Measurements from ENCODE around the gene CAMSAP1. TPM values are rescaled to one million over a fixed set of nuclear protein-coding genes. Genes with fewer than 3 reads are reported as not detected.
A peak's percentile ranks its signal among the peaks of the same experiment; 100 is the strongest.
"Not testable (repeated sequence)": the region's sequence is repeated elsewhere in the genome, so short reads cannot be mapped to it uniquely, and the experiment has no call there.

Gene CAMSAP1
- total and polyA plus RNA-seq, 10 of the 15 experiments (the other 5 are each of a cell fraction or from before 2014, with no cell fraction given): 1.4 to 24.7 (median 8.0) TPM

DNA sequence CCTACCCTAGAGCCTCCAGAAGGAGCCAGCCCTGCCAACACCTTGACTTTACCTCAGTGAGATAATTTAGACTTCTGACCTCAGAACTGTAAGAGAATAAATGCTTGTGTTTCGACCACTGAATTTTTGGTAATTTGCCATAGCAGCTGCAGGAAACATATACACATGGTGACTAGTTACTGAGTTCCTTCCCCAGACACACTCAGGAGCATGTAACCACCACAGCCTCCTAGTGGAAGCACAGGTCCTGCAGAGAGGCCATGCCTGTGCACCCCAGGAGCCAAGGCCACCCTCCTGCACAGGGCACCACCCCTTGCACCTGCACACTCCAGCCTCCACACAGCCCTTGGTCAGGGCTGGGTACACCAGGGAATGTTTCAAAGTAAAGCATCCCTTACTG is 7.6 kb upstream of the CAMSAP1 start:
- in situ Hi-C loops (cut with MboI): no loop called here
- CTCF ChIA-PET: no interaction called here
- H3K36me3 ChIP-seq (ENCODE audit: control insufficient read depth in 2 of 2, insufficient read depth in 2 of 2, low read length in 1 of 2): peaks cover 2 to 3% of the 10 kb centered on the region in 2 experiments; a peak in 3 of 4 replicates

DNA sequence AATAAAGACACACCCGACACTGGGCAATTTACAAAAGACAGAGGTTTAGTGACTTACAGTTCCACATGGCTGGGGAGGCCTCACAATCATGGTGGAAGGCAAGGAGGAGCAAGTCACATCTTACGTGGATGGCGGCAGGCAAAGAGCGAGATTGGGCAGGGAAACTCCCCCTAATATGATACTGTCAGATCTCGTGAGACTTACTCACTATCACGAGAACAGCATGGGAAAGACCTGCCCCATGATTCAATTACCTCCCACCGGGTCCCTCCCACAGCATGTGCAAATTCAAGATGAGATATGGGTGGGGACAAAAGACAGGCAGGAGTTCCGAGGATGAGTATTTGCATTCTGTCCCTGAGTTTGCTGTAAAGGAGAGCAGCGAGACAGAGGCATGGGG is 3.9 kb upstream of the CAMSAP1 start:
- H4K20me1 ChIP-seq (ENCODE audit: control insufficient read depth, insufficient read depth); H3K4me2 ChIP-seq (ENCODE audit: control insufficient read depth, insufficient read depth); POLR2A ChIA-PET; in situ Hi-C loops (cut with MboI); CTCF ChIA-PET; intact Hi-C loops (cut with micrococcal nuclease; ENCODE audit: unreplicated experiment); H3K27me3 ChIP-seq (replicated peaks in 1 of 2; ENCODE audit: control insufficient read depth in 2 of 2, insufficient read depth in 2 of 2, low read length in 1 of 2); ATAC-seq; H3K36me3 ChIP-seq (ENCODE audit: control insufficient read depth in 2 of 2, insufficient read depth in 2 of 2, low read length in 1 of 2); SMC1A ChIA-PET (ENCODE audit: uncharacterized antibody, unreplicated experiment); DNase-seq (ENCODE audit: low read depth, low spot score); H3K27ac ChIP-seq (ENCODE audit: control insufficient read depth, insufficient read depth); BruUV-seq (replicated peaks); H3K9ac ChIP-seq (ENCODE audit: control insufficient read depth, insufficient read depth, low read length); RAD21 ChIA-PET (ENCODE audit: unreplicated experiment); H3K4me3 ChIP-seq; H2AFZ ChIP-seq (ENCODE audit: control insufficient read depth, low read depth, low read length): not testable (repeated sequence)
- Histone ChIP-seq H3K4me1 (ENCODE audit: control insufficient read depth, insufficient read depth, low read length) (peaks cover 13% of the 10 kb centered on the region), H3K9me3 (replicated peaks; ENCODE audit: control insufficient read depth, insufficient read depth, low read length) (peaks cover 10% of the 10 kb centered on the region), H3K79me2 (ENCODE audit: control insufficient read depth, insufficient read depth, low read length) (peaks cover 15% of the 10 kb centered on the region)
- whole genome bisulfite sequencing (ENCODE audit: insufficient coverage, insufficient replicate concordance, low lambda C conversion rate, missing lambda C conversion rate): 80% methylated on average over 9 of the region's 9 CpGs
- peak; percentile 18 for FAIRE-seq

More for the DNA sequence above, 7.6 kb upstream of the CAMSAP1 start:
- no peaks in the 10 kb centered on the region for H3K27me3 ChIP-seq (replicated peaks in 1 of 2; ENCODE audit: control insufficient read depth in 2 of 2, insufficient read depth in 2 of 2, low read length in 1 of 2)
- ChIA-PET SMC1A (ENCODE audit: uncharacterized antibody, unreplicated experiment) (no interaction called here), RAD21 (ENCODE audit: unreplicated experiment) (no interaction called here), POLR2A (no interaction called here)
- no peaks in the 10 kb centered on the region for H4K20me1 ChIP-seq (ENCODE audit: control insufficient read depth, insufficient read depth)
- peaks cover 12% of the 10 kb centered on the region for H3K9me3 ChIP-seq (replicated peaks; ENCODE audit: control insufficient read depth, insufficient read depth, low read length)
- intact Hi-C loops (cut with micrococcal nuclease; ENCODE audit: unreplicated experiment): no loop called here
- no peak overlapping the region for H3K9ac ChIP-seq (ENCODE audit: control insufficient read depth, insufficient read depth, low read length)
- no peak overlapping the region for H3K4me3 ChIP-seq
- H2AFZ ChIP-seq (ENCODE audit: control insufficient read depth, low read depth, low read length): no peak overlapping the region
- TF ChIP-seq NBN (IDR thresholded peaks at IDR 0.05) (no peak), ETV6 (conservative IDR thresholded peaks at IDR 0.05 in 1 of 2, IDR thresholded peaks at IDR 0.05 in 1 of 2; ENCODE audit: borderline replicate concordance in 1 of 2, low read depth in 1 of 2) (no peak), MEF2A (IDR thresholded peaks at IDR 0.05; ENCODE audit: insufficient read depth, low read depth, low read length) (no peak), PAX5 (IDR thresholded peaks at IDR 0.05; ENCODE audit: borderline replicate concordance, low read depth, low read length) (no peak), ESRRA (IDR thresholded peaks at IDR 0.05; ENCODE audit: low read length) (no peak), NR2C2 (IDR thresholded peaks at IDR 0.05; ENCODE audit: borderline replicate concordance, control insufficient read depth, insufficient read length, low read depth) (no peak), CHD4 (IDR thresholded peaks at IDR 0.05) (no peak), STAT1 (conservative IDR thresholded peaks at IDR 0.05) (no peak), ASH2L (IDR thresholded peaks at IDR 0.05; ENCODE audit: borderline replicate concordance, low read depth) (no peak), EED (IDR thresholded peaks at IDR 0.05; ENCODE audit: low read depth) (no peak), FOXK2 (IDR thresholded peaks at IDR 0.05) (no peak), NFYB (IDR thresholded peaks at IDR 0.05; ENCODE audit: insufficient read depth, low read depth, low read length) (no peak), RB1 (IDR thresholded peaks at IDR 0.05; ENCODE audit: borderline replicate concordance) (no peak), DPF2 (IDR thresholded peaks at IDR 0.05) (no peak)
- TF ChIP-seq, protein P1, sequence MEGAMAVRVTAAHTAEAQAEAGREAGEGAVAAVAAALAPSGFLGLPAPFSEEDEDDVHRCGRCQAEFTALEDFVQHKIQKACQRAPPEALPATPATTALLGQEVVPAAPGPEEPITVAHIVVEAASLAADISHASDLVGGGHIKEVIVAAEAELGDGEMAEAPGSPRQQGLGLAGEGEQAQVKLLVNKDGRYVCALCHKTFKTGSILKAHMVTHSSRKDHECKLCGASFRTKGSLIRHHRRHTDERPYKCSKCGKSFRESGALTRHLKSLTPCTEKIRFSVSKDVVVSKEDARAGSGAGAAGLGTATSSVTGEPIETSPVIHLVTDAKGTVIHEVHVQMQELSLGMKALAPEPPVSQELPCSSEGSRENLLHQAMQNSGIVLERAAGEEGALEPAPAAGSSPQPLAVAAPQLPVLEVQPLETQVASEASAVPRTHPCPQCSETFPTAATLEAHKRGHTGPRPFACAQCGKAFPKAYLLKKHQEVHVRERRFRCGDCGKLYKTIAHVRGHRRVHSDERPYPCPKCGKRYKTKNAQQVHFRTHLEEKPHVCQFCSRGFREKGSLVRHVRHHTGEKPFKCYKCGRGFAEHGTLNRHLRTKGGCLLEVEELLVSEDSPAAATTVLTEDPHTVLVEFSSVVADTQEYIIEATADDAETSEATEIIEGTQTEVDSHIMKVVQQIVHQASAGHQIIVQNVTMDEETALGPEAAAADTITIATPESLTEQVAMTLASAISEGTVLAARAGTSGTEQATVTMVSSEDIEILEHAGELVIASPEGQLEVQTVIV (IDR thresholded peaks at IDR 0.05; ENCODE audit: borderline replicate concordance, partially characterized antibody): no peak
- TF ChIP-seq, protein P2, sequence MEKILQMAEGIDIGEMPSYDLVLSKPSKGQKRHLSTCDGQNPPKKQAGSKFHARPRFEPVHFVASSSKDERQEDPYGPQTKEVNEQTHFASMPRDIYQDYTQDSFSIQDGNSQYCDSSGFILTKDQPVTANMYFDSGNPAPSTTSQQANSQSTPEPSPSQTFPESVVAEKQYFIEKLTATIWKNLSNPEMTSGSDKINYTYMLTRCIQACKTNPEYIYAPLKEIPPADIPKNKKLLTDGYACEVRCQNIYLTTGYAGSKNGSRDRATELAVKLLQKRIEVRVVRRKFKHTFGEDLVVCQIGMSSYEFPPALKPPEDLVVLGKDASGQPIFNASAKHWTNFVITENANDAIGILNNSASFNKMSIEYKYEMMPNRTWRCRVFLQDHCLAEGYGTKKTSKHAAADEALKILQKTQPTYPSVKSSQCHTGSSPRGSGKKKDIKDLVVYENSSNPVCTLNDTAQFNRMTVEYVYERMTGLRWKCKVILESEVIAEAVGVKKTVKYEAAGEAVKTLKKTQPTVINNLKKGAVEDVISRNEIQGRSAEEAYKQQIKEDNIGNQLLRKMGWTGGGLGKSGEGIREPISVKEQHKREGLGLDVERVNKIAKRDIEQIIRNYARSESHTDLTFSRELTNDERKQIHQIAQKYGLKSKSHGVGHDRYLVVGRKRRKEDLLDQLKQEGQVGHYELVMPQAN (conservative IDR thresholded peaks at IDR 0.05): no peak
- no peaks in the 10 kb centered on the region for H3K4me1 ChIP-seq (ENCODE audit: control insufficient read depth, insufficient read depth, low read length)
- no peaks in the 10 kb centered on the region for H3K79me2 ChIP-seq (ENCODE audit: control insufficient read depth, insufficient read depth, low read length)
- ATAC-seq: no peak
- no TSS peak for BruUV-seq (replicated peaks)
- no peak overlapping the region for H3K27ac ChIP-seq (ENCODE audit: control insufficient read depth, insufficient read depth)
- no peak for FAIRE-seq
- no peak for DNase-seq (ENCODE audit: low read depth, low spot score)
- WGBS (ENCODE audit: insufficient coverage, insufficient replicate concordance, low lambda C conversion rate, missing lambda C conversion rate): 94% methylated on average over 1 of the region's 1 CpG
- H3K4me2 ChIP-seq (ENCODE audit: control insufficient read depth, insufficient read depth): no peak overlapping the region
